Panc1 (cell line): Measurements from ENCODE around the gene MGAT4A. TPM values are rescaled to one million over a fixed set of nuclear protein-coding genes. Genes with fewer than 3 reads are reported as not detected.

Experiments
- ATAC-seq: fragments of 200-7000 bp; cut with Tn5 transposase; 2 replicates; pipeline ENCODE4 v1.9.1; 2020; ENCODE audit warnings: mild to moderate bottlenecking, moderate library complexity
- BruUV-seq: library from RNA; stranded (reverse); fragments of 400-500 nt; replicated peaks from 2 replicates; lab custom pipeline; 2021; lab: Mats Ljungman, UMichigan
- CTCF ChIA-PET: fragments of 300-600 bp; sonication (Branson Sonifier 250); formaldehyde crosslinking; loops from one replicate; lab custom pipeline; 2022; ENCODE audit warnings: antibody characterized with exemption; lab: Charles Lee
- POLR2A ChIA-PET: fragments of 300-600 bp; sonication (Branson Sonifier 250); formaldehyde crosslinking; loops from one replicate; lab custom pipeline; 2022; ENCODE audit warnings: antibody characterized with exemption; lab: Charles Lee
- DNase-seq: peaks from one replicate; pipeline ENCODE4 v3.0.0-alpha.2; 2010; ENCODE audit warnings: low read depth, low spot score
- H3K27ac ChIP-seq: 2 replicates; pipeline ENCODE4 v1.5.1; 2011; ENCODE audit warnings: mild to moderate bottlenecking, low read length, inconsistent platforms
- H3K27me3 ChIP-seq: fragments of 200-500 bp; sonication (Bioruptor generic); 2 replicates; pipeline ENCODE4 v1.6.0; 2014; ENCODE audit warnings: low read length, inconsistent platforms; ENCODE audit not compliant: control insufficient read depth, insufficient read depth
- H3K36me3 ChIP-seq: fragments of 200-500 bp; sonication (Bioruptor generic); 2 replicates; pipeline ENCODE4 v1.5.1; 2014; ENCODE audit warnings: inconsistent platforms, mild to moderate bottlenecking, low read length, moderate library complexity; ENCODE audit not compliant: control insufficient read depth, insufficient read depth
- H3K4me1 ChIP-seq: 2 replicates; pipeline ENCODE4 v1.5.1; 2011; ENCODE audit warnings: inconsistent platforms, mild to moderate bottlenecking, low read length, moderate library complexity; ENCODE audit not compliant: control insufficient read depth, insufficient read depth
- H3K4me3 ChIP-seq, 2 experiments: 2 replicates each; pipeline ENCODE4 v1.5.1; 2011 to 2012; ENCODE audit warnings: low read depth in 2 of 2, low read length in 2 of 2, mild to moderate bottlenecking in 2 of 2, inconsistent platforms in 1 of 2, moderate library complexity in 1 of 2
- H3K9me3 ChIP-seq: fragments of 200-500 bp; sonication (Bioruptor generic); 2 replicates; pipeline ENCODE4 v1.5.1; 2014; ENCODE audit warnings: low read depth, mild to moderate bottlenecking, inconsistent platforms, low read length, moderate library complexity; ENCODE audit not compliant: control insufficient read depth, insufficient read depth
- POLR2AphosphoS5 ChIP-seq: IDR thresholded peaks from 2 replicates; pipeline ENCODE4 v1.6.1; 2012; ENCODE audit warnings: mild to moderate bottlenecking, low read depth, low read length, moderate library complexity
- SIN3A ChIP-seq: IDR thresholded peaks from 2 replicates; pipeline ENCODE4 v1.6.1; 2012; ENCODE audit warnings: low read depth, mild to moderate bottlenecking, low read length, moderate library complexity, borderline replicate concordance; ENCODE audit not compliant: insufficient read depth
- TCF7L2 ChIP-seq: IDR thresholded peaks from 2 replicates; pipeline ENCODE4 v1.6.1; 2011; ENCODE audit warnings: mild to moderate bottlenecking, low read depth, low read length, inconsistent platforms
- in situ Hi-C: cut with HindIII; loops from 2 replicates; pipeline ENCODE4 v1.10.0; 2016; ENCODE audit warnings: low sequenced_read_pairs, low pct_unique_long_range_greater_than_20kb
- intact Hi-C: fragments of 100-400 bp; cut with micrococcal nuclease; formaldehyde crosslinking; loops from one replicate; pipeline ENCODE4 v1.10.0; 2022; ENCODE audit not compliant: unreplicated experiment
- total RNA-seq: library from RNA; stranded (reverse); gene quantifications from one replicate; pipeline ENCODE4 v1.2.1, GENCODE V29; 2021; ENCODE audit not compliant: unreplicated experiment
- TF ChIP-seq, protein P1 (sequence below): fragments of 450-650 bp; IDR thresholded peaks from 2 replicates; pipeline ENCODE4 v1.5.1; 2017; ENCODE audit warnings: mild to moderate bottlenecking
- TF ChIP-seq, protein P2 (sequence below), 2 experiments: IDR thresholded peaks; 2 replicates each; pipeline ENCODE4 v1.6.1; 2011 to 2012; ENCODE audit warnings: low read depth in 2 of 2, control low read depth in 1 of 2, low read length in 1 of 2, mild to moderate bottlenecking in 1 of 2, moderate library complexity in 1 of 2; ENCODE audit not compliant: insufficient read depth in 1 of 2

MGAT4A gene
- total RNA-seq, 1 experiment from 2014 or later: 4.4 TPM

DNA sequence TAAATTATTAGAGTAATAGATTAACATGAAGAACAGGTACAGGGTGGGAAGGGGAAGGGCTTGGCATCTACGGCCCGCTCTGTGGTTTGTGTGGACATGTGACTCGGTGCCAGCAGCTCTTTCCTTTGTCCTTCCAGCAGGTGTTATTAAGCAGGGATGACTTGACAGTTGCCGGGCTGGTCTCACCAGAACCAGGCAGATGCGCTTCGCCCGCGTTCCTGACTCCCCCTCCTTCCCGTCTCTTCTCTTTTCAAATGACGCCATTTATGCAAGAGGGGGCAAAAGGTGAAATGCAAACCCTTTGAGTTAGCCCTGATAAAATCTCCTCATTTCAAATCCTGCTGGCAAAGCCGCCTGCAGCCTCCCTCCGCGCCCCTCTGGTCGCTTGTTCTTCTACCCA, 38.9 kb upstream of the MGAT4A start:
- in situ Hi-C loops: no loop called here
- ATAC-seq: no peak
- ChIA-PET POLR2A (interaction anchor here (0.7 kb wide), 1 partner anchor 15 kb away, joined by 8 read pairs; no protein-coding TSS in a partner anchor), CTCF (interaction anchor here (0.6 to 0.7 kb wide), 2 partner anchors 79 to 107 kb away, joined by 3 to 5 read pairs; no protein-coding TSS in a partner anchor)
- H3K9me3 ChIP-seq: no peaks in the 10 kb centered on the region
- no peak for DNase-seq
- no peaks in the 10 kb centered on the region for H3K36me3 ChIP-seq
- H3K4me3 ChIP-seq: no peak overlapping the region
- BruUV-seq: no TSS peak
- no peak overlapping the region for H3K27ac ChIP-seq
- TF ChIP-seq, protein P1, sequence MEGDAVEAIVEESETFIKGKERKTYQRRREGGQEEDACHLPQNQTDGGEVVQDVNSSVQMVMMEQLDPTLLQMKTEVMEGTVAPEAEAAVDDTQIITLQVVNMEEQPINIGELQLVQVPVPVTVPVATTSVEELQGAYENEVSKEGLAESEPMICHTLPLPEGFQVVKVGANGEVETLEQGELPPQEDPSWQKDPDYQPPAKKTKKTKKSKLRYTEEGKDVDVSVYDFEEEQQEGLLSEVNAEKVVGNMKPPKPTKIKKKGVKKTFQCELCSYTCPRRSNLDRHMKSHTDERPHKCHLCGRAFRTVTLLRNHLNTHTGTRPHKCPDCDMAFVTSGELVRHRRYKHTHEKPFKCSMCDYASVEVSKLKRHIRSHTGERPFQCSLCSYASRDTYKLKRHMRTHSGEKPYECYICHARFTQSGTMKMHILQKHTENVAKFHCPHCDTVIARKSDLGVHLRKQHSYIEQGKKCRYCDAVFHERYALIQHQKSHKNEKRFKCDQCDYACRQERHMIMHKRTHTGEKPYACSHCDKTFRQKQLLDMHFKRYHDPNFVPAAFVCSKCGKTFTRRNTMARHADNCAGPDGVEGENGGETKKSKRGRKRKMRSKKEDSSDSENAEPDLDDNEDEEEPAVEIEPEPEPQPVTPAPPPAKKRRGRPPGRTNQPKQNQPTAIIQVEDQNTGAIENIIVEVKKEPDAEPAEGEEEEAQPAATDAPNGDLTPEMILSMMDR: no peak
- TF ChIP-seq, protein P2, sequence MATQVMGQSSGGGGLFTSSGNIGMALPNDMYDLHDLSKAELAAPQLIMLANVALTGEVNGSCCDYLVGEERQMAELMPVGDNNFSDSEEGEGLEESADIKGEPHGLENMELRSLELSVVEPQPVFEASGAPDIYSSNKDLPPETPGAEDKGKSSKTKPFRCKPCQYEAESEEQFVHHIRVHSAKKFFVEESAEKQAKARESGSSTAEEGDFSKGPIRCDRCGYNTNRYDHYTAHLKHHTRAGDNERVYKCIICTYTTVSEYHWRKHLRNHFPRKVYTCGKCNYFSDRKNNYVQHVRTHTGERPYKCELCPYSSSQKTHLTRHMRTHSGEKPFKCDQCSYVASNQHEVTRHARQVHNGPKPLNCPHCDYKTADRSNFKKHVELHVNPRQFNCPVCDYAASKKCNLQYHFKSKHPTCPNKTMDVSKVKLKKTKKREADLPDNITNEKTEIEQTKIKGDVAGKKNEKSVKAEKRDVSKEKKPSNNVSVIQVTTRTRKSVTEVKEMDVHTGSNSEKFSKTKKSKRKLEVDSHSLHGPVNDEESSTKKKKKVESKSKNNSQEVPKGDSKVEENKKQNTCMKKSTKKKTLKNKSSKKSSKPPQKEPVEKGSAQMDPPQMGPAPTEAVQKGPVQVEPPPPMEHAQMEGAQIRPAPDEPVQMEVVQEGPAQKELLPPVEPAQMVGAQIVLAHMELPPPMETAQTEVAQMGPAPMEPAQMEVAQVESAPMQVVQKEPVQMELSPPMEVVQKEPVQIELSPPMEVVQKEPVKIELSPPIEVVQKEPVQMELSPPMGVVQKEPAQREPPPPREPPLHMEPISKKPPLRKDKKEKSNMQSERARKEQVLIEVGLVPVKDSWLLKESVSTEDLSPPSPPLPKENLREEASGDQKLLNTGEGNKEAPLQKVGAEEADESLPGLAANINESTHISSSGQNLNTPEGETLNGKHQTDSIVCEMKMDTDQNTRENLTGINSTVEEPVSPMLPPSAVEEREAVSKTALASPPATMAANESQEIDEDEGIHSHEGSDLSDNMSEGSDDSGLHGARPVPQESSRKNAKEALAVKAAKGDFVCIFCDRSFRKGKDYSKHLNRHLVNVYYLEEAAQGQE (IDR thresholded peaks at IDR 0.05; ENCODE audit: insufficient read depth in 1 of 2, low read depth in 2 of 2, low read length in 1 of 2): no peak
- TF ChIP-seq TCF7L2 (no peak), SIN3A (no peak), POLR2AphosphoS5 (no peak)
- H3K4me1 ChIP-seq: no peaks in the 10 kb centered on the region; the same call in 1 of the 2 replicates
- no peaks in the 10 kb centered on the region for H3K27me3 ChIP-seq
- intact Hi-C loops: no loop called here

DNA sequence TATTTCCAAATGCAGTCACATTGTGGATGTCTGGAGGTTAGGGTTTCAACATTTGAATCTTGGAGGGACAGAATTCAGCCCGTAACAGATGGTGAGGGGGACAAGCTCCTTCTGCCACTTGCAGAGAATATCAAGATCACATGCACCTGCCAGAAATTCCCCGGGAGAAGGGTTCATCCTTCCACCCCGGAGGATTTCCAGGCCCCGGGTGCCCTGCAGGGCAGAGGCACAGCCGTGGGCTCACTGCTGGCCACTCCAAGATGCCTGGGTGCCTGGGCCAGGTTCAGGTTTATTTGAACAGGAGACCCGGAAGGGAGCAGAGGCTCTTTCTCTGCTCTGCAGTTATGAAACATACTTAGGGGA, 38.2 kb upstream of the MGAT4A start:
- no peak for DNase-seq
- Histone ChIP-seq H3K27me3 (no peaks in the 10 kb centered on the region), H3K4me1 (no peaks in the 10 kb centered on the region; the same call in 1 of the 2 replicates), H3K36me3 (no peaks in the 10 kb centered on the region), H3K27ac (no peak overlapping the region), H3K9me3 (no peaks in the 10 kb centered on the region), H3K4me3 (no peak overlapping the region)
- intact Hi-C loops: no loop called here
- TF ChIP-seq POLR2AphosphoS5 (no peak), TCF7L2 (no peak), SIN3A (no peak)
- TF ChIP-seq, protein P2 (IDR thresholded peaks at IDR 0.05; ENCODE audit: insufficient read depth in 1 of 2, low read depth in 2 of 2, low read length in 1 of 2): no peak
- TF ChIP-seq, protein P1: no peak
- ChIA-PET POLR2A (no interaction called here), CTCF (no interaction called here)
- BruUV-seq: no TSS peak
- ATAC-seq: no peak
- in situ Hi-C loops: no loop called here
